ENCODE measurements around the gene NFIC.

- TF ChIP-seq CTCF (conservative IDR thresholded peaks at IDR 0.05; ENCODE audit: low read depth, low read length) (no peak), RFX5 (IDR thresholded peaks at IDR 0.05; ENCODE audit: low read depth, low read length) (no peak), POLR2A (IDR thresholded peaks at IDR 0.05; ENCODE audit: low read depth, low read length) (no peak), SMC3 (IDR thresholded peaks at IDR 0.05; ENCODE audit: low read depth, low read length) (no peak), USF2 (IDR thresholded peaks at IDR 0.05; ENCODE audit: low read depth, low read length) (no peak)
These were observed 44.7 kb upstream of the NFIC start for GRCh38 chr19:3321696-3322095.
